ENCODE results near the gene ENC1.

The ENC1 gene

DNA sequence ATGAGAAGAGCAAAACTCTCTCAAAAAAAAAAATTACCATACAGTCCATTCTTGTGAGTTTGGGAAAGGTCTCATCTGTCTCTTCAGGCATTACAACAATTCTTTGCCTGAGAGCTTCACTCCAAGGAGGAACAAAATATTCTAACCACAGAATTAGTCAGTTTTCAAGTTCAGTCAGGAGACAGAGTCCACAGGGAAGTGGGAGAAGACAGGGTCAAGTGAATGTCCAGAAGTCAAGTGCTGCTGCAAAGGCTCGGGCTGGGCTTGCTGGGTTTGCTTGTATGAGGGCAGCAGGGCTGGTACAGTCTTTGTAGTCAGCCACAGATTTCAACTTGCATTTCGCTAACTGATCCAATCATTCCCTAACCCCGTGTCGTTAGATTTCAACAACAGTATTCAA, 26.9 kb upstream of the ENC1 start:
- Mint-ChIP-seq H3K4me3 (no peak overlapping the region), H3K27ac (no peak overlapping the region), H3K4me1 (no peaks in the 10 kb centered on the region), H3K36me3 (peaks cover 1% of the 10 kb centered on the region), H3K9me3 (peaks cover 2% of the 10 kb centered on the region), H3K27me3 (peaks cover 4% of the 10 kb centered on the region)
- ATAC-seq (ENCODE audit: low read depth) (no peak), DNase-seq (ENCODE audit: low spot score in 2 of 2) (no peak)

- Mint-ChIP-seq H3K9me3 (peaks cover 2% of the 10 kb centered on the region), H3K4me1 (no peaks in the 10 kb centered on the region), H3K27ac (no peak overlapping the region), H3K27me3 (peaks cover 3% of the 10 kb centered on the region), H3K36me3 (peaks cover 1% of the 10 kb centered on the region), H3K4me3 (no peak overlapping the region)
- ATAC-seq (ENCODE audit: low read depth) (no peak), DNase-seq (ENCODE audit: low spot score in 2 of 2) (no peak)
These were observed 25.3 kb upstream of the ENC1 start for GRCh38 chr5:74665816-74666215.

DNA sequence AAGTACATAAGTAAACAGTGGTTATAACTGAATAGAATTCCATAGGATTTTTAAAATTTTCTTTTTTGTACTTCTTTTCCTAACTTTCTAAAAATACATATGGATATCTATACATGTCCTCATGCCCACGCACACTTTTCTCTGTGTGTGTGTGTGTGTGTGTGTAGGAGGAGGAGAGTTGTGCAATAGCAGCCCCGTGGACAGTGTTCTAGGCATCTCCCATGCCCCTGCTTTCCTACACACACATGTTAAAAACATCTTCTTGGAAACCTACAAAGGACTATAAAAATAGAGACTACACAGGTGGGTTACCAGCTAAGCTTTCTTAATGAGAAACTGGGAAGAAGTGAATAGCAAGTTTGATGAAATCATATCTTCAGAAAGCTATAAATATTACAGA, 24.7 kb upstream of the ENC1 start:
- no peak for ATAC-seq (ENCODE audit: low read depth)
- Mint-ChIP-seq H3K9me3 (peaks cover 2% of the 10 kb centered on the region), H3K4me3 (no peak overlapping the region), H3K36me3 (peaks cover 1% of the 10 kb centered on the region), H3K27me3 (peaks cover 3% of the 10 kb centered on the region), H3K27ac (no peak overlapping the region), H3K4me1 (no peaks in the 10 kb centered on the region)
- DNase-seq (ENCODE audit: low spot score in 2 of 2): no peak

DNA sequence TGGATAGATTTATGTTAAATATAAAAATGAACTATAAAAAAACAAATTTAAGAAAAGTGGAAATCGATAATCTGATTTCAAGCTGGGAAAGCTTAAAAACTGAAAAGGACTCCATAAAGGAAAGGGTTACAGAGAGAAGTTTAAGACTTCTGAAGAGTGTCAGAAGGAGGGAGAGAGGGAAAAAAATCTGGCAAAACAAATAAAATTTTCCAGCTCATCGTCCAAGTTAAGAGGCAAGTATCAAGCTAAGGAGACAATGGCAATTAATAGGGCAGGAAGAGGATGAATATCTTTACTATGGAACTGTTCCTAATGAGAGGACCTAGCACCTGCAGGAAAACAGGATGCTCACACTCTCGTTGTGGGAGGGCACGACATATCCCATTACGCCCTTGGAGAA, 24.0 kb upstream of the ENC1 start:
- no peaks in the 10 kb centered on the region for H3K4me1 Mint-ChIP-seq

GRCh38 chr5:74660873-74661272, 20.3 kb upstream of the ENC1 start:
- Mint-ChIP-seq H3K4me1 (no peaks in the 10 kb centered on the region), H3K27me3 (peaks cover 12% of the 10 kb centered on the region), H3K27ac (no peak overlapping the region), H3K4me3 (no peak overlapping the region), H3K36me3 (no peaks in the 10 kb centered on the region), H3K9me3 (no peaks in the 10 kb centered on the region)
- DNase-seq (ENCODE audit: low spot score in 2 of 2): no peak
- ATAC-seq (ENCODE audit: low read depth): no peak

More for the DNA sequence above, 24.0 kb upstream of the ENC1 start:
- DNase-seq (ENCODE audit: low spot score in 2 of 2) (no peak), ATAC-seq (ENCODE audit: low read depth) (no peak)
- Mint-ChIP-seq H3K27ac (no peak overlapping the region), H3K9me3 (no peaks in the 10 kb centered on the region), H3K4me3 (no peak overlapping the region), H3K36me3 (no peaks in the 10 kb centered on the region), H3K27me3 (peaks cover 3% of the 10 kb centered on the region)

DNA sequence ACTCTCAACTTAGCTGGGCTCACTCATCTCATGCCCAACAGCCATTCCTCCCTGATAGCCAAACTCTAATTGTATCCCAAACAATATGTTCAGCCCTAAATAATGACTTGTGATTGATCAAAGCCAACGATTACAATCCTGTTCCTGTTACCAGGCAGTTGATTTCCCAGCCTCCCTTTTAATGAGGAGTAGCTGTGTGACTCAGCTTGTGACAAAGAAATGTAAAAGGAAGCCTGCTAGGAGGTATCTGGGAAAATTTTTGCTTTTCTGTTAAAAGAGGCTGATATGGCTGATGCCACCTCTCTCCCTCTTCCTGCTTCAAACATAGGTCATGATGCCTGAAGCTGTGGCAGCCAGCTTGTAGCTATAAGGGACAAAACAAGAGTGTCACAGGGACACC, 19.6 kb upstream of the ENC1 start:
- no peaks in the 10 kb centered on the region for H3K9me3 Mint-ChIP-seq
- no peak for ATAC-seq (ENCODE audit: low read depth)
- no peaks in the 10 kb centered on the region for H3K36me3 Mint-ChIP-seq
- H3K4me1 Mint-ChIP-seq: no peaks in the 10 kb centered on the region
- no peak for DNase-seq (ENCODE audit: low spot score in 2 of 2)
- H3K27me3 Mint-ChIP-seq: peaks cover 12% of the 10 kb centered on the region
- no peak overlapping the region for H3K27ac Mint-ChIP-seq
- H3K4me3 Mint-ChIP-seq: no peak overlapping the region

DNA sequence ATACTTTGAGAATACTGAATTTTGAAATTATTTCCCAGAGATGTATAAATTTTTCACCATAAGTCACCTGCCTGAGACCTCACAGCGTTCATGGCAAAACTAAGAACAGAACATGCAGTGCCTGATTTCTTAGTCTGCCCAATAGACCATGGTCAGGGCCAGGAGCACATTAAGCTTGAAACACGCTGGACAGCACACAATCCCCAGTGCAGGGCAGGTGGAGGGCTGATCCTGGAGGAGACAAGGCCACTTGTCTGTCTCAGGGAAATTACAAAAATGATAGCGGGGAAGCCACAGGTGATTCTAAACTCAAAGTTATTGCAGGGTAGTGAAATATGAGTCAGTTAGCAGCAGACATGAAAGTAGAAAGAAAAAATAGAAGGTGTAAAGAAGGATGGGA, 18.6 kb upstream of the ENC1 start:
- ATAC-seq (ENCODE audit: low read depth) (no peak), DNase-seq (ENCODE audit: low spot score in 2 of 2) (no peak)
- no peaks in the 10 kb centered on the region for H3K9me3 Mint-ChIP-seq
- no peak overlapping the region for H3K27ac Mint-ChIP-seq
- H3K27me3 Mint-ChIP-seq: peaks cover 15% of the 10 kb centered on the region
- H3K4me1 Mint-ChIP-seq: no peaks in the 10 kb centered on the region
- H3K36me3 Mint-ChIP-seq: no peaks in the 10 kb centered on the region
- no peak overlapping the region for H3K4me3 Mint-ChIP-seq

DNA sequence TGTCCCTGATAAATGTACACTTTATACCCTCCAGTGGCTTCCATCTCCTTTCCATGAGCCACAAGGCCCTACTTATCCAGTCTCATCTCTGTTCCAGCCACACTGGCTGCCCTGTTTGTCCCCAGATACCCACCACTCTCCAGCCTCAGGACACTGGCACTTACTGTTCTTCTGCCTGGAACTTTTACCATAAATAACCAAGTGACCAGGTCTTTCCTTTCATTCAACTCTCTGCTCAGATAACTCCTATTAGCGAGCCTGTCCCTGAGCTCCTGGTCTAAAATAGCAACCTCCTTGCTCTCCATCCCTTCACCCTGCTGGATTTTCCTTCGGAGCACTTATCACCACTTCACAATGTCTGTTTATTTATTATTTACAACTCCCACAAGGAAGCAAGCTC, 16.6 kb upstream of the ENC1 start:
- Mint-ChIP-seq H3K27ac (no peak overlapping the region), H3K36me3 (no peaks in the 10 kb centered on the region), H3K9me3 (no peaks in the 10 kb centered on the region), H3K27me3 (peaks cover 15% of the 10 kb centered on the region), H3K4me3 (no peak overlapping the region), H3K4me1 (no peaks in the 10 kb centered on the region)
- DNase-seq (ENCODE audit: low spot score in 2 of 2) (no peak), ATAC-seq (ENCODE audit: low read depth) (no peak)

- no peak overlapping the region for H3K27ac Mint-ChIP-seq
- no peak for ATAC-seq (ENCODE audit: low read depth)
- H3K4me1 Mint-ChIP-seq: no peaks in the 10 kb centered on the region
- DNase-seq (ENCODE audit: low spot score in 2 of 2): no peak
- H3K27me3 Mint-ChIP-seq: peaks cover 13% of the 10 kb centered on the region
- H3K9me3 Mint-ChIP-seq: no peaks in the 10 kb centered on the region
- no peaks in the 10 kb centered on the region for H3K36me3 Mint-ChIP-seq
- no peak overlapping the region for H3K4me3 Mint-ChIP-seq
These were observed 15.2 kb upstream of the ENC1 start for GRCh38 chr5:74655716-74656115.

GRCh38 chr5:74655206-74655605, 14.7 kb upstream of the ENC1 start:
- Mint-ChIP-seq H3K27me3 (peaks cover 17% of the 10 kb centered on the region), H3K9me3 (no peaks in the 10 kb centered on the region), H3K36me3 (no peaks in the 10 kb centered on the region), H3K4me3 (no peak overlapping the region), H3K27ac (no peak overlapping the region), H3K4me1 (no peaks in the 10 kb centered on the region)
- DNase-seq (ENCODE audit: low spot score in 2 of 2): no peak
- no peak for ATAC-seq (ENCODE audit: low read depth)

DNA sequence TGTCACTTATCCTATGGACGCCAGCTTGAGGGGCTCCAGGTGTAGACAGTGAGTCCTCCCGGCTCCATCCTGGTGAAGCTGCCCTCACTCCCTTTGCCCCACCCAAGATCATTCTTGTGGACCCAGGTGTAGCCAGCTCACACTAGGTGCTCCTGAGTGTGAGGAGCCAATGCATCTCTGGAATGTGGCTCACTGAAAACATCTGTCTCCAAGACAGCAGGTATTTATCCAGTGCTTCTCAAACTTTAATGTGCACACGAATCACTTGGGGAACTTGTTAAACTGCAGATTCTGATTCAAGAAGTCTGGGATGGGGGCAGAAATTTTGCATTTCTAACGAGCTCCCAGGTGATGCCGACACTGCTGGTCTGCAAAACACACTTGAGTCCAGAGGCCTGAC, 13.5 kb upstream of the ENC1 start:
- H3K4me3 Mint-ChIP-seq: no peak overlapping the region
- H3K27me3 Mint-ChIP-seq: peaks cover 18% of the 10 kb centered on the region
- no peak overlapping the region for H3K27ac Mint-ChIP-seq
- no peaks in the 10 kb centered on the region for H3K4me1 Mint-ChIP-seq
- DNase-seq (ENCODE audit: low spot score in 2 of 2) (no peak), ATAC-seq (ENCODE audit: low read depth) (no peak)
- H3K9me3 Mint-ChIP-seq: no peaks in the 10 kb centered on the region
- no peaks in the 10 kb centered on the region for H3K36me3 Mint-ChIP-seq

GRCh38 chr5:74652576-74652975, 12.0 kb upstream of the ENC1 start:
- H3K27ac Mint-ChIP-seq: no peak overlapping the region
- peaks cover 16% of the 10 kb centered on the region for H3K27me3 Mint-ChIP-seq
- no peak for DNase-seq (ENCODE audit: low spot score in 2 of 2)
- no peaks in the 10 kb centered on the region for H3K36me3 Mint-ChIP-seq
- no peaks in the 10 kb centered on the region for H3K9me3 Mint-ChIP-seq
- H3K4me1 Mint-ChIP-seq: no peaks in the 10 kb centered on the region
- no peak for ATAC-seq (ENCODE audit: low read depth)
- no peak overlapping the region for H3K4me3 Mint-ChIP-seq

DNA sequence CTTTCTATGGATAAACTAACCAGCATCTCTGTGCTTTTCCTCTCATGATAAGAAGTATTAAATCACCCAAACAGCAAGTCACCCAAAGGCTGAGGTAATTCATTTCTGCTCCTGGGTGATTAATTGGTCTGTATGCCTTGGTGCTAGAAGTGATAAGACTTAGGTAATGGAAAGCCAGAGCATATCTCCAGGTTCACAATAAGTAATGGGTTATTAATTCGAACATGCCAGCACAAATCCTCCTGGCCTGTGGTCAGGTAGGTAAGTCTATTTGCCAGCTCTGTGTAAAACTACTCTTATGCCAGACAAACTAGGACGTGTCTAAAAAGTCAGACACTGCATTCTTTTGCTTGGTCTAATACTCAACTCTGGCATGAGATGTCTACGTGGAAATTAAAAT, 11.2 kb upstream of the ENC1 start:
- no peak for ATAC-seq (ENCODE audit: low read depth)
- H3K4me3 Mint-ChIP-seq: no peak overlapping the region
- DNase-seq (ENCODE audit: low spot score in 2 of 2): no peak
- no peaks in the 10 kb centered on the region for H3K4me1 Mint-ChIP-seq
- peaks cover 9% of the 10 kb centered on the region for H3K27me3 Mint-ChIP-seq
- H3K27ac Mint-ChIP-seq: no peak overlapping the region
- no peaks in the 10 kb centered on the region for H3K36me3 Mint-ChIP-seq
- no peaks in the 10 kb centered on the region for H3K9me3 Mint-ChIP-seq

DNA sequence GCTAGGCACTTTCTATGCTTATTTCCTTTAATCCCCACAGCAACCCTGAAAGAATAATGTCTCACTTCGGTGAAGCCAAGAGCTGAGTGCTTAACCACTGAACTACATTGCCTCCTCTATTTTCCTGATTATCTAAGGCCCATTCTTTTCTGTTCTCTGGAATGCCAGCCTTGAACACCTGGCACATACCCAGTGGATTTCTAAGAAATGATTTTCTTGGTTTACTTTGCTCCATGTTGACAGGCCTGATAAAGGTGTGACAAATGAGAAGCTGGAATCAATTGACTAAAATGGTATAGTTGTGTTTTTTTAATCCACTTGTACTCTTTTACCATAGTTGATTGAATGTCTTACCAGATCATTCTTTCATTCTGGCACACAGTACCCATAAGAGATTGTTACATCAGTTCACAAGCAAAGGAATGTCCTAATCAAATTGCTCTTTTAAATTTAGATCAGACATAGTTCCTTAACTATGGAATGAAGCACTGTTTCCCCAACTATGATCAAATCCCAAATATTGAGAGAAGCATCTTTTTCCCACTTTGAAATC, 9.0 kb upstream of the ENC1 start:
- Mint-ChIP-seq H3K36me3 (no peaks in the 10 kb centered on the region), H3K4me1 (no peaks in the 10 kb centered on the region), H3K27ac (no peak overlapping the region), H3K4me3 (no peak overlapping the region), H3K9me3 (no peaks in the 10 kb centered on the region), H3K27me3 (peaks cover 7% of the 10 kb centered on the region)
- no peak for DNase-seq (ENCODE audit: low spot score in 2 of 2)
- ATAC-seq (ENCODE audit: low read depth): no peak

DNA sequence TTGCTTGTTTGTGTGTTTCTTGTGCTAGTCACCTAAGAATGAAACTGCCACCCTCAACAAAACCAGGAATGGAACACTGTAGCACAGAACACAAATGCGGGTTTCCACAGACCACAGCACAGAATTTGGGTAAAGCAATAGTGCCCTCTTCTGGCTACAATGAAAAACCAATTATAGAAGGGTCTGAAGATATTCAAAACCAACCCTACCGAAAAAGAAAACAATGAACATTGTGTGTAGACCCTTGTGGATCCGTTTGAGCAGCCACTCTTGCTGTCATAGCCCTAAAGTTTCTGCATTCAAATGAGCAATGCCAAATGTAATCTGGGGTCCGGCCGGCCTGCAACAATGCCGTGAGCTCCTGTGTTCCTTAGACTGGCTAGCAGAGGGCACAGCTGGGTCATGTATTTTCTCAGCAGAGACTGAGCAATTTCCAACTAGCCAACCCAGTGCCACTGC, 8.3 kb upstream of the ENC1 start:
- ATAC-seq (ENCODE audit: low read depth) (peak; percentile 86), DNase-seq (ENCODE audit: low spot score in 2 of 2) (peak in 1 of 2 donors; percentile 48)
- no peaks in the 10 kb centered on the region for H3K36me3 Mint-ChIP-seq
- no peaks in the 10 kb centered on the region for H3K4me1 Mint-ChIP-seq
- H3K27ac Mint-ChIP-seq: no peak overlapping the region
- no peaks in the 10 kb centered on the region for H3K9me3 Mint-ChIP-seq
- H3K27me3 Mint-ChIP-seq: peaks cover 6% of the 10 kb centered on the region
- H3K4me3 Mint-ChIP-seq: no peak overlapping the region

All from memory B cell (primary cell).